Tibial artery (tissue), 4 donors: Measurements from ENCODE around the gene KCTD1.

Experiments
- DNase-seq, 2 donors: peaks; one replicate each; pipeline ENCODE4 v3.0.0-alpha.2; 2019
- H3K27ac ChIP-seq, 2 donors: fragments of 200-600 bp; sonication (generic) in 1 of 2; 1 replicate in 1 of 2; 2 replicates in 1 of 2; pipeline ENCODE4 v1.5.1; 2018 to 2019; ENCODE audit warnings: mild to moderate bottlenecking in 1 of 2
- H3K27me3 ChIP-seq, 2 donors: fragments of 200-600 bp; sonication (generic) in 1 of 2; one replicate each; pipeline versions ENCODE4 v1.5.1 to v1.6.0; 2016 to 2019
- H3K36me3 ChIP-seq, 3 donors: fragments of 200-600 bp; sonication (generic) in 2 of 3; one replicate each; pipeline ENCODE4 v1.5.1; 2016 to 2019; ENCODE audit warnings: mild to moderate bottlenecking in 2 of 3
- H3K4me1 ChIP-seq, 4 donors: fragments of 200-600 bp; sonication (generic) in 2 of 4; 1 replicate in 3 of 4; 2 replicates in 1 of 4; pipeline ENCODE4 v1.5.1; 2016 to 2019
- H3K4me3 ChIP-seq, 2 donors: fragments of 200-600 bp; sonication (generic) in 1 of 2; 1 replicate in 1 of 2; 2 replicates in 1 of 2; pipeline ENCODE4 v1.5.1; 2018 to 2019; ENCODE audit warnings: mild to moderate bottlenecking in 2 of 2
- H3K9me3 ChIP-seq, 3 donors: fragments of 200-600 bp; sonication (generic) in 1 of 3; one replicate each; pipeline ENCODE4 v1.5.1; 2016 to 2019
- CTCF ChIP-seq, 2 experiments: fragments of 200-600 bp in 1 of 2; fragments of 450-650 bp in 1 of 2; IDR thresholded peaks; one replicate each; pipeline ENCODE4 v1.5.1; 2017 to 2019; ENCODE audit warnings: antibody characterized with exemption in 2 of 2, mild to moderate bottlenecking in 1 of 2, moderate library complexity in 1 of 2
- intact Hi-C: fragments of 100-400 bp; cut with DNase I; formaldehyde crosslinking; loops from one replicate; pipeline ENCODE4 v1.15.0; 2023; ENCODE audit warnings: low total_unique reads

KCTD1 gene

DNA sequence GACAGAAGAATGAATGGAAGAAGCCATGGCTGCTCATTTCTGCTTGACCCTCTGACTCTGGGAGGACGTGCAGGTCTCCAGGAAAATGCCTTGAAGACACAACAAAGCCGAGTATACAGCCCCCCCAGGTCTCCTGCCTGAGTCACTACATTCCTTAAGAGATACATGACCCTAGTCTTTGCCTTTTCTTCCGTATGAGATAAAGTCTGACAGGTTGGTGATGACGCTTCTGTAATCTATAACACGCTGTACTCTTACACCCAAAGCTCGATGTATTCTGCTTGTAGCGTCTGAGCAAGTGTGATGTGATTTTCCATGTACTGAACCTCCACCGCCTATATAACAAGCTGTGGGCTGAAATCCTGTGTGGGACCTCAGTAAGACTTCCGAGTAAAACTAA lies 77.3 kb downstream of the KCTD1 start:
- intact Hi-C loops, result no loop called here

DNA sequence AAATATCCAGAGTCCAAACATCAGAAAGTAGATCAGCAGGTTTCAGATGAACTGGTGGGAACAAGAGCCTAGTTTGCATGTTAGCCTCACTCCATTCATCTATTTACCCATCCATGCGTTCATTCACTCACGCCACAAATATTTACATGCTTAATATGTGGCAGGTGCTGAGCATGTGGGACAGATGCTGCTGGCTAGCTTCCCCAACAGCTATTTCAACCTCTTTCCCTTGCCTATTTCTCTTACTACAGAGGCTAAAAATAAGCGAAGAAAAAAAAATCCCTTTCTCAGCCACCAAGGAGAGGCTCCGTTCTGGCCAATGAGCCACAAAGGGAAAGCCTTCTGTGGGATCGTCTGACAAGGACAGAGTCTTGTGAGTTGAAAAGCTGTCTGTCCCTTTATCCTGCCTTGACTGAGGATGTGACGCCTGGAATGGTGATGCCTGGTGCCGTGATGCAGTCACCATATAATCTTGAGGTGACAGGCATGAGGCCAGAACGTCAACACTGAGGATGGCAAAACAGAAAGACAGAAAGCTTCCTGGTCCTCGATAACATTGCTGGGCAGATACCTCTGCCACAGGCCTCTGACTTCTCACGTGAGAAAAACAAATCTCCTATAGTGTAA lies 78.2 kb downstream of the KCTD1 start:
- H3K27me3 ChIP-seq, result no peaks in the 10 kb centered on the region
- no peaks in the 10 kb centered on the region for H3K9me3 ChIP-seq
- H3K27ac ChIP-seq, result no peak overlapping the region
- H3K4me3 ChIP-seq, result no peak overlapping the region
- peaks cover 0 to 18% (median 6%) of the 10 kb centered on the region in 3 donors for H3K36me3 ChIP-seq
- intact Hi-C loops, result no loop called here
- H3K4me1 ChIP-seq, result no peaks in the 10 kb centered on the region
- TF ChIP-seq CTCF (IDR thresholded peaks at IDR 0.05), result no peak
- no peak for DNase-seq

More for the DNA sequence above, 77.3 kb downstream of the KCTD1 start:
- Histone ChIP-seq H3K4me1 (no peaks in the 10 kb centered on the region), H3K4me3 (no peak overlapping the region), H3K27me3 (no peaks in the 10 kb centered on the region), H3K27ac (no peak overlapping the region), H3K9me3 (no peaks in the 10 kb centered on the region), H3K36me3 (peaks cover 0 to 20% (median 15%) of the 10 kb centered on the region in 3 donors)
- TF ChIP-seq CTCF (IDR thresholded peaks at IDR 0.05), result no peak
- DNase-seq, result no peak

DNA sequence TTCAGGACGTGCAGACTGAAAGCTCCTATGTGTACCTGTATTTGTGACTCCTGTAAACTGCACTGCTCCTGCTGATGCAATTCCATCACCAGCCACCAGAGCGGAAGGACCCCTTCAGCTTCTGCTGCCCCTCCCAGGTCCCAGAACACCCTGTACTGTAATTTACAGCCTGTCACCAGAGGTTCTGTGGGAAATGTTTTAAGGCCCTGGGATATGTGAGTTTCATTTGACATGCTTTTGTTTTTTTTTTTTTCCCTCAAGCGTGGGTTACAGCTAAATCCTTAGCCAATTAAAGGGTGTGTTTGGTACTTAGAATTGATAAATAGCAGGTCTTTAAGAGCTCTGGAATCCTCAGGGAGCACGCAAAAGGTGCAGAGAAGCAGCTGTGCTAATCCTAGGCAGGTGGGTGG lies 79.4 kb downstream of the KCTD1 start:
- Histone ChIP-seq H3K9me3 (no peaks in the 10 kb centered on the region), H3K4me1 (no peaks in the 10 kb centered on the region), H3K27ac (no peak overlapping the region), H3K4me3 (no peak overlapping the region), H3K36me3 (peaks cover 0 to 18% (median 0%) of the 10 kb centered on the region in 3 donors), H3K27me3 (no peaks in the 10 kb centered on the region)
- TF ChIP-seq CTCF (IDR thresholded peaks at IDR 0.05), result peak in 1 of 2 experiments; percentile 22
- DNase-seq, result no peak
- intact Hi-C loops, result loop anchor here (5.0 kb wide), 1 partner anchor 277 kb away; no protein-coding TSS in a partner anchor

GRCh38 chr18:26466026-26466425 lies 82.3 kb downstream of the KCTD1 start:
- H3K27me3 ChIP-seq, result no peaks in the 10 kb centered on the region
- no peak overlapping the region for H3K4me3 ChIP-seq
- H3K4me1 ChIP-seq, result no peaks in the 10 kb centered on the region
- no peaks in the 10 kb centered on the region for H3K9me3 ChIP-seq
- TF ChIP-seq CTCF (IDR thresholded peaks at IDR 0.05), result no peak
- intact Hi-C loops, result loop anchor here (5.0 kb wide), 1 partner anchor 274 kb away; no protein-coding TSS in a partner anchor
- peaks cover 0 to 14% (median 0%) of the 10 kb centered on the region in 3 donors for H3K36me3 ChIP-seq
- no peak overlapping the region for H3K27ac ChIP-seq
- DNase-seq, result no peak

GRCh38 chr18:26465431-26465830 lies 82.9 kb downstream of the KCTD1 start:
- Histone ChIP-seq H3K9me3 (no peaks in the 10 kb centered on the region), H3K4me3 (no peak overlapping the region), H3K27ac (no peak overlapping the region), H3K27me3 (no peaks in the 10 kb centered on the region), H3K4me1 (no peaks in the 10 kb centered on the region), H3K36me3 (peaks cover 0 to 10% (median 0%) of the 10 kb centered on the region in 3 donors)
- no peak for DNase-seq
- intact Hi-C loops, result loop anchor here (5.0 kb wide), 1 partner anchor 273 kb away; no protein-coding TSS in a partner anchor
- TF ChIP-seq CTCF (IDR thresholded peaks at IDR 0.05), result no peak
